ENCODE results near the gene IL18. TPM values are rescaled to one million over a fixed set of nuclear protein-coding genes. Genes with fewer than 3 reads are reported as not detected.

The IL18 gene
- total and polyA plus RNA-seq, 2 of the 8 experiments (the other 6 are each of a cell fraction or from before 2014, with no cell fraction given) = 0.29 to 0.84 TPM

GRCh38 chr11:112196519-112197087, 32.7 kb upstream of the IL18 start:
- no peak overlapping the region for H2BK120ac ChIP-seq (replicated peaks; ENCODE audit: low read depth, low read length)
- H3K14ac ChIP-seq (ENCODE audit: insufficient read length) = no peak overlapping the region
- no peaks in the 10 kb centered on the region for H3K23me2 ChIP-seq (ENCODE audit: low read depth, low read length)
- no peak overlapping the region for H2BK5ac ChIP-seq (ENCODE audit: low read depth, low read length)
- ChIA-PET POLR2A (ENCODE audit: partially characterized antibody) (no interaction called here), CTCF (ENCODE audit: partially characterized antibody) (interaction anchor here (1.5 kb wide), 1 partner anchor 21 kb away, joined by 4 read pairs; the partner anchor contains the start of gene BCO2)
- H3K4me2 ChIP-seq (ENCODE audit: insufficient read depth in 1 of 2, low read depth in 2 of 2, low read length in 2 of 2) = no peak overlapping the region
- H2AK5ac ChIP-seq (ENCODE audit: low read depth, low read length) = no peak overlapping the region
- H3K36me3 ChIP-seq (ENCODE audit: control insufficient read depth in 2 of 4, insufficient read depth in 4 of 4, low read length in 3 of 4) = no peaks in the 10 kb centered on the region
- H2BK15ac ChIP-seq (ENCODE audit: low read length) = no peak overlapping the region
- H3K9ac ChIP-seq (replicated peaks in 1 of 4; ENCODE audit: extremely low read depth in 1 of 4, low read depth in 3 of 4, low read length in 3 of 4) = no peak overlapping the region
- no peak overlapping the region for H3K4me3 ChIP-seq (ENCODE audit: extremely low read depth in 1 of 4, insufficient read depth in 2 of 4, low read depth in 3 of 4, low read length in 4 of 4)
- H3K4me1 ChIP-seq (replicated peaks in 1 of 4; ENCODE audit: control insufficient read depth in 3 of 4, insufficient read depth in 4 of 4, low read length in 3 of 4) = no peaks in the 10 kb centered on the region
- H3K4ac ChIP-seq (replicated peaks; ENCODE audit: insufficient read length, low read depth, low read length) = no peak overlapping the region
- no peak overlapping the region for H2BK12ac ChIP-seq (ENCODE audit: low read depth, low read length)
- H3K56ac ChIP-seq (replicated peaks; ENCODE audit: insufficient read length, low read depth, low read length) = no peak overlapping the region
- H3K79me1 ChIP-seq (ENCODE audit: low read depth, low read length) = no peaks in the 10 kb centered on the region
- no peaks in the 10 kb centered on the region; a peak in 1 of 7 replicates for H3K27me3 ChIP-seq (replicated peaks in 1 of 4; ENCODE audit: control insufficient read depth in 3 of 4, extremely low read depth in 1 of 4, insufficient read depth in 3 of 4, low read length in 3 of 4)
- no peak overlapping the region for H2AFZ ChIP-seq (ENCODE audit: low read length)
- no peak overlapping the region for H2BK20ac ChIP-seq (ENCODE audit: low read length)
- H3K23ac ChIP-seq (ENCODE audit: insufficient read length) = no peak overlapping the region
- no peaks in the 10 kb centered on the region for H4K20me1 ChIP-seq (replicated peaks in 1 of 2; ENCODE audit: control insufficient read depth in 1 of 2, insufficient read depth in 2 of 2, low read length in 2 of 2)
- H3K9me3 ChIP-seq (ENCODE audit: insufficient read depth in 2 of 2, low read depth in 1 of 2, low read length in 1 of 2) = no peaks in the 10 kb centered on the region
- no peaks in the 10 kb centered on the region for H3K79me2 ChIP-seq (ENCODE audit: control insufficient read depth in 1 of 2, insufficient read depth in 2 of 2, low read length in 2 of 2)
- FAIRE-seq (no peak), DNase-seq (ENCODE audit: low read depth in 1 of 2, low spot score in 2 of 2) (no peak)
- no peak overlapping the region for H3K27ac ChIP-seq (ENCODE audit: low read depth, low read length)
- H4K91ac ChIP-seq (replicated peaks; ENCODE audit: insufficient read length, low read length) = no peak overlapping the region
- 95% methylated on average over 2 of the region's 2 CpGs; no CpG with 5 or more reads in 1 of the 2 experiments for WGBS, 2 experiments (ENCODE audit: extremely low coverage in 1 of 2, insufficient coverage in 1 of 2, insufficient read length in 1 of 2, insufficient replicate concordance in 2 of 2, low coverage in 1 of 2, low lambda C conversion rate in 2 of 2, missing lambda C conversion rate in 1 of 2)
- TF ChIP-seq MAFK (IDR thresholded peaks at IDR 0.05; ENCODE audit: low read depth, low read length) (peak; percentile 49; the same call in 1 of the 2 replicates), SP2 (IDR thresholded peaks at IDR 0.05; ENCODE audit: low read length) (no peak)
- H3K18ac ChIP-seq (ENCODE audit: extremely low read depth, low read length) = no peak overlapping the region
- no peak overlapping the region for H4K8ac ChIP-seq (ENCODE audit: extremely low read depth, insufficient read depth, low read length)
- H4K5ac ChIP-seq (ENCODE audit: insufficient read length, low read depth, low read length) = no peak overlapping the region

All from H1 (cell line).